ENCODE results near the gene POU2F1. TPM values are rescaled to one million over a fixed set of nuclear protein-coding genes. Genes with fewer than 3 reads are reported as not detected.
A peak's percentile ranks its signal among the peaks of the same experiment; 100 is the strongest.
"Not testable (repeated sequence)": the region's sequence is repeated elsewhere in the genome, so short reads cannot be mapped to it uniquely, and the experiment has no call there.

POU2F1 gene
- total RNA-seq, 4 donors from 2014 or later, result 8.4 to 32.1 (median 17.5) TPM

- Histone ChIP-seq H3K4me3 (peak overlapping the region; percentile 98), H3K4me1 (peaks cover 26% of the 10 kb centered on the region), H3K9me3 (peaks cover 4% of the 10 kb centered on the region), H3K36me3 (no peaks in the 10 kb centered on the region), H3K27me3 (no peaks in the 10 kb centered on the region), H3K27ac (peak overlapping the region; percentile 98)
- WGBS, result 0% methylated on average over 11 of the region's 76 CpGs
- DNase-seq (ENCODE audit: low spot score in 2 of 2), result peak in 1 of 2 donors; percentile 70
- TF ChIP-seq POLR2A (IDR thresholded peaks at IDR 0.05), result no peak
- TF ChIP-seq CTCF (IDR thresholded peaks at IDR 0.05), result no peak
These were observed 546 bp downstream of the POU2F1 start for GRCh38 chr1:167221126-167221737.

GRCh38 chr1:167221738-167222610 lies 1.3 kb downstream of the POU2F1 start:
- Histone ChIP-seq H3K4me3 (peak overlapping the region; percentile 98), H3K27me3 (no peaks in the 10 kb centered on the region), H3K27ac (peak overlapping the region; percentile 98), H3K36me3 (no peaks in the 10 kb centered on the region), H3K9me3 (no peaks in the 10 kb centered on the region), H3K4me1 (peaks cover 33% of the 10 kb centered on the region)
- WGBS, result 1% methylated on average over 18 of the region's 54 CpGs
- TF ChIP-seq EP300 (IDR thresholded peaks at IDR 0.05), result no peak
- TF ChIP-seq POLR2A (IDR thresholded peaks at IDR 0.05), result peak in 1 of 2 donors; percentile 62
- no peak for TF ChIP-seq POLR2AphosphoS5 (IDR thresholded peaks at IDR 0.05)
- TF ChIP-seq CTCF (IDR thresholded peaks at IDR 0.05), result no peak
- peak; percentile 76 to 83 for DNase-seq (ENCODE audit: low spot score in 2 of 2)

GRCh38 chr1:167223144-167224103 lies 2.7 kb downstream of the POU2F1 start:
- no peak for DNase-seq (ENCODE audit: low spot score in 2 of 2)
- Histone ChIP-seq H3K4me1 (peaks cover 37% of the 10 kb centered on the region), H3K36me3 (no peaks in the 10 kb centered on the region), H3K27ac (peak overlapping the region; percentile 98), H3K9me3 (no peaks in the 10 kb centered on the region), H3K4me3 (no peak overlapping the region), H3K27me3 (no peaks in the 10 kb centered on the region)
- 80% methylated on average over 10 of the region's 10 CpGs for WGBS
- TF ChIP-seq CTCF (IDR thresholded peaks at IDR 0.05) (no peak), EP300 (IDR thresholded peaks at IDR 0.05) (no peak), POLR2A (IDR thresholded peaks at IDR 0.05) (no peak), POLR2AphosphoS5 (IDR thresholded peaks at IDR 0.05) (no peak)

GRCh38 chr1:167224734-167225235 lies 4.1 kb downstream of the POU2F1 start:
- H3K27ac ChIP-seq; H3K36me3 ChIP-seq; DNase-seq (ENCODE audit: low spot score in 2 of 2); H3K9me3 ChIP-seq; H3K4me3 ChIP-seq; H3K27me3 ChIP-seq: not testable (repeated sequence)
- H3K4me1 ChIP-seq, result peaks cover 28% of the 10 kb centered on the region
- WGBS, result 88% methylated on average over 15 of the region's 15 CpGs

- peaks cover 33% of the 10 kb centered on the region for H3K4me1 ChIP-seq
- no peak overlapping the region for H3K27ac ChIP-seq
- WGBS, result 61% methylated on average over 2 of the region's 2 CpGs
- no peaks in the 10 kb centered on the region for H3K9me3 ChIP-seq
- no peak overlapping the region for H3K4me3 ChIP-seq
- no peaks in the 10 kb centered on the region for H3K27me3 ChIP-seq
- no peaks in the 10 kb centered on the region for H3K36me3 ChIP-seq
- no peak for TF ChIP-seq POLR2AphosphoS5 (IDR thresholded peaks at IDR 0.05)
- TF ChIP-seq EP300 (IDR thresholded peaks at IDR 0.05), result no peak
- TF ChIP-seq CTCF (IDR thresholded peaks at IDR 0.05), result no peak
- TF ChIP-seq POLR2A (IDR thresholded peaks at IDR 0.05), result no peak
- DNase-seq (ENCODE audit: low spot score in 2 of 2), result no peak
These were observed 5.2 kb downstream of the POU2F1 start for GRCh38 chr1:167225920-167226319.

Measured in suprapubic skin (tissue), 4 donors.